Measurements from ENCODE around the gene IFNA13.

IFNA13 gene

DNA sequence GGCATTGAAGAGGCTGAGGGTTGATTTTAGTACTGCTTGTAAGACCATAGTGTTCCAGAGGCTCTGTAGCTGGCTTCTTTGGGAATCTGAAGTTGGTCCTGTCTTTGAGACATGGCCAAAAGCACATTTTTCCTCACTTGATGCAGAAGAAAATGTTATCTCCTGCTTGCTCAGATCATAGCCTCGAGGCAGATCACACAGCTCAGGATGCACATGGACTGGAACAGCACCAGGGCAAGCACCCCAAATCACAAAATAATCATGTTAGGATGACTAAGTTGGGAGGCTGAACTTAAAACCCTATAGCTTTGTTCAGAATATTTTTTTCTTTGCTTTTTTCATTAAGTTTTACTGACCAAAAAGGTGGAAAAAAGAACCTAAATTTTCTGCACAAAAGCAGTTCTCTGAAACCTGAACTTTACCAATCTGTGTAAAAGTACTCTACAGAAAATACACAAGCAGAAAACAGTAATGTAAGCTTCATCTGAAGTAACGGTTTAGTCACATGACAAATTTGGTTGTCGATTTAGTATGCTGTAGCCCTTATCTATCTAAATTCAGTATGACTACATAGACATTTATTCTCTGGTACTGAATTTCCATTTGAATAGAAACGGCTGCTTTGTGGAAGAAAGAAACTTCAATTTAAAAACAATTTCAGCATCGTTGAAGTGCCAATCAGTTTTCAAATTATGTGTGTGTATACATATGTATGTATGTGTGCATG lies 36.0 kb downstream of the IFNA13 start:
- TF ChIP-seq, protein P1, sequence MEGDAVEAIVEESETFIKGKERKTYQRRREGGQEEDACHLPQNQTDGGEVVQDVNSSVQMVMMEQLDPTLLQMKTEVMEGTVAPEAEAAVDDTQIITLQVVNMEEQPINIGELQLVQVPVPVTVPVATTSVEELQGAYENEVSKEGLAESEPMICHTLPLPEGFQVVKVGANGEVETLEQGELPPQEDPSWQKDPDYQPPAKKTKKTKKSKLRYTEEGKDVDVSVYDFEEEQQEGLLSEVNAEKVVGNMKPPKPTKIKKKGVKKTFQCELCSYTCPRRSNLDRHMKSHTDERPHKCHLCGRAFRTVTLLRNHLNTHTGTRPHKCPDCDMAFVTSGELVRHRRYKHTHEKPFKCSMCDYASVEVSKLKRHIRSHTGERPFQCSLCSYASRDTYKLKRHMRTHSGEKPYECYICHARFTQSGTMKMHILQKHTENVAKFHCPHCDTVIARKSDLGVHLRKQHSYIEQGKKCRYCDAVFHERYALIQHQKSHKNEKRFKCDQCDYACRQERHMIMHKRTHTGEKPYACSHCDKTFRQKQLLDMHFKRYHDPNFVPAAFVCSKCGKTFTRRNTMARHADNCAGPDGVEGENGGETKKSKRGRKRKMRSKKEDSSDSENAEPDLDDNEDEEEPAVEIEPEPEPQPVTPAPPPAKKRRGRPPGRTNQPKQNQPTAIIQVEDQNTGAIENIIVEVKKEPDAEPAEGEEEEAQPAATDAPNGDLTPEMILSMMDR (conservative IDR thresholded peaks at IDR 0.05; ENCODE audit: low read length): no peak
- H3K4me3 ChIP-seq (ENCODE audit: low read length): no peak overlapping the region
- peak; percentile 13 for DNase-seq (ENCODE audit: low read depth)

DNA sequence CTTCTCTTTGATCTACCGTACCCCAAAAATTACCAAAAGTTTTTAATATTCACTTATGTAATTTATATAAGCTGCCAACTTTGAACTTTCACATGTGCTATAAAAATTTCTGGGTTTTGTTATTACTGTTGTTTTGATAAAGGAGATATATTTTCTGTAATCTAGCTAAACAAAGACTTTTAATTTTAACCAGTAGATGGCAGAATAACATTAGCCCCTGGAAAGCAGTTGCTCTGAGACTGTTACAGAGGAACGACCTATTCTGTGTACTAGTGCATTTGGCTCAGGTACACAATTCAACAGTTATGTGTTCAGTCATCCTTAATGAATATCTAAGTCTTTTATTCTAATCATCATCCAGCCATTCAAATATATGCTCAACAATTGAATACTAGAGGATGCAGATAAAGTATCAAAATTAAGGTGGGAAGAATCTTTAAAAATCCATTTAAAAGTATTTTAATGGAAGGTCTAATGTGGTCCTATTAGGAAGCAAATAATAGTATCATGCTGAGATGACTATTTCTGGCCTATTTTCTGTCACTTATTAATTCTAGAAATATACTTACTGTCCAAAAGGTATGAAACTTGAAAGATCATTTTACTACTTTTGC lies 41.2 kb downstream of the IFNA13 start:
- DNase-seq (ENCODE audit: low read depth): peak; percentile 46
- TF ChIP-seq, protein P1 (conservative IDR thresholded peaks at IDR 0.05; ENCODE audit: low read length): peak; percentile 72

DNA sequence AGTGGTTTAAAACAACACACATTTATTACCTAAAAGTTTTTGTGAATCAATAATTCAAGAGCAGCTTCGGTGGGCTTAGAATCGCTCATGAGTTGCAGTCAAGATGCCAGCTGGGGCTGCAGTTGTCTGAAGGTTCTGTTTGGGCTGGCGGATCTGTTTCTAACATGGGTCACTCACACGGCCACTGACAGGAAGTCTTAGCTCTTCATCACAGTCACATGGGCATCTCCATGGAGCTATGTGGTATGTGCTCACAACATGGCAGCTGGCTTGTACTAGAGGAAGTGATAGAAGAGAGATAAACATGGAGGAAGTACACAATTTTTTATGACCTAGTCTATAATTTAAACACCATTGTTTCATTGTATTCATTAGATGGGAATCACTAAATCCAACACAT lies 43.8 kb downstream of the IFNA13 start:
- TF ChIP-seq, protein P1 (conservative IDR thresholded peaks at IDR 0.05; ENCODE audit: low read length): no peak
- no peak for DNase-seq (ENCODE audit: low read depth)
- H3K4me3 ChIP-seq (ENCODE audit: low read length): no peak overlapping the region

More for the DNA sequence above, 41.2 kb downstream of the IFNA13 start:
- H3K4me3 ChIP-seq (ENCODE audit: low read length): no peak overlapping the region

DNA sequence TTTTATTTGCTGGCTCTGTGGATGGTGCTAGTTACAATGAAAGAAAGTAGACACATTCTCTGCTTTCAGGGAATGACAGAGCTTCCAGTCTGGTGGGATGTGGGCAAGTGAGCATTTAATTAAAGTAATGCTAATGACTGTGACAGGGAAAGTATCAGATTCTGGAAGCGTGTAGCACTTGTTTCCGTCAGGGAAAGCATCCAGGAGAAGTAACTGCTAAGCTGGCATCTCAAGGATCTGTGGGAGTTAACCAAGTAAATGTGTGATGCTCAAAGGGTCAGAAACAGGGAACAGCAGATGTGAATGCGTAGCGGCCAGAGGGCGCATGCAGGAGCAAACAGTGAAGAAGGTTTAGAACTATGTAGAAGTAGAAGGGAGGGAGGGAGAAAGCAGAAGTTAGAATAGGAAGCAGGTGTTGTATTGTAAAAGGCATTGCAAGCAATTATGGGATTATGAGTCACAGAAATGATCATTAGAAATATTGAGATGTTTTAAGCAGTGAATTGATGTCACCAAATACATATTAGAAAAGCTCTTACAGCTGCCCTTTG lies 44.9 kb downstream of the IFNA13 start:
- DNase-seq (ENCODE audit: low read depth): no peak
- TF ChIP-seq, protein P1 (conservative IDR thresholded peaks at IDR 0.05; ENCODE audit: low read length): no peak
- no peak overlapping the region for H3K4me3 ChIP-seq (ENCODE audit: low read length)

DNA sequence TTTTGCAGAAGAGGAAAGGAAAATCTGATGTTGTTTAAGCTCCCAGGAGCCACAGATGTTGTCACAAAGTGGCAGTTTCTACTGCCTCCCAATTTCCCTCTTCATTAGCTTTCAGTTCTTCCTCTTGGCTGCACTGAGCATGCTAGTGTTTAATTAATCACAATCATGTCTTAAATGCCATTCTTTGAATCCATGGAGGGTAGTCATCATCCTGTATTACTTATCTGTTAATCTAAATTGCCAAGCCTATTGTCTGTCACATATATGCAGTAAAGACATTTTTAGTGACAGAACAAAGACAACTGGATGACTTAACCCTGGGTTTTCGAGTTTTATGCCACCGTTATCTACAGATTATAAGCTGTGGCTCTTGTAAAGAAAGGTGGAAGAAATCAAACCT lies 47.4 kb downstream of the IFNA13 start:
- TF ChIP-seq, protein P1 (conservative IDR thresholded peaks at IDR 0.05; ENCODE audit: low read length): no peak
- DNase-seq (ENCODE audit: low read depth): no peak
- no peak overlapping the region for H3K4me3 ChIP-seq (ENCODE audit: low read length)

DNA sequence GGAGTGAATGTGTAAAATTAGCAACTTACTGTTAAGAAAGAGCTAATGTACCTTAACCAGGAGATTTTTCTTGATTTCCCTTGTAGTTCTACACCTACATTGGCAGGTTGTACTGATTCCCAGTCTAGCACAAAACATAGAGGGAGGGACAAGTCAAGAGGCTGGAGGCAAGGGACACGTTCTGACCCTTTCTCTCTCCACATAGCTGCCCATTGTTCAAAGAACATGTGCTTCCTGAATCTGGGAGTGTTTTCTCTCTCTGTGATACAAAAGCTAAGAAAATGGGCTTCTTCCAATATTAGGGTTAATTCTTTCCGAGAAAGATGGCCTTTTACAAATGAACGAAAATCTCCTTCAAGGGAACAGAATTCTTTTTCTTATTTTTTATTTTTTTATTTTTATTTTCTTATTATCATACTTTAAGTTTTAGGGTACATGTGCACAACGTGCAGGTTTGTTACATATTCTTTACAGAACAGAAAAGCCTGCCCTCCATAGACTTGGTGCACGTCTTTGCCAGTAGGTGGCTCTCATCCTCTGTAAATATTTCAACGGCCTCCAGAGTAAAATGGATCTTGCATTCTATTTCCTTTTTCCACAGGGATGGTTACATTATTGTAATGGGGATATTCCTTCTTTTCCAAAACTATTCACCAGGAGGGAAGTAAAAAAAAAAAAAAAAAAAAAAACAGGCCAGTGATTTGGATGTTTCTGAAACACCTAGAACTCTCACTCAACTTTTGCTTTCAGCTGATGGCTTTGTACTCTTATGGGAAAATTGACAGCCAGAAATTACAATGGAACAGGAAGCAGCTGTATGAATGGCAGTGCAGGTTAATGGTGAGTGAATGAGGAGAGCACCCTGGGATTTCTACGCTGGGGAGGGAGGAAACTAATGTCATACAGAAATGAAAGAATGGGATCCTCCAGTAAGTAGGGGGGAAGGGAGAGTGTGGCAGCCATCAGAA lies 49.6 kb downstream of the IFNA13 start:
- TF ChIP-seq, protein P1 (conservative IDR thresholded peaks at IDR 0.05; ENCODE audit: low read length): peak; percentile 74
- peak; percentile 49 for DNase-seq (ENCODE audit: low read depth)
- H3K4me3 ChIP-seq (ENCODE audit: low read length): no peak overlapping the region
